Uterus (tissue), 4 donors: ENCODE data around the gene COA5. TPM values are rescaled to one million over a fixed set of nuclear protein-coding genes. Genes with fewer than 3 reads are reported as not detected.
A peak's percentile ranks its signal among the peaks of the same experiment; 100 is the strongest.

ENCODE experiments used
- DNase-seq, 2 donors: peaks; one replicate each; pipeline ENCODE4 v3.0.0-alpha.2; 2019 to 2020
- H3K27ac ChIP-seq, 2 donors: fragments of 200-600 bp; sonication (generic); 1 replicate in 1 of 2; 2 replicates in 1 of 2; pipeline ENCODE4 v1.5.1; 2016 to 2018
- H3K27me3 ChIP-seq, 2 donors: fragments of 200-600 bp; sonication (generic); one replicate each; pipeline ENCODE4 v1.5.1; 2018 to 2019; ENCODE audit warnings: control low read depth in 1 of 2
- H3K36me3 ChIP-seq, 2 donors: fragments of 200-600 bp; sonication (generic); one replicate each; pipeline ENCODE4 v1.5.1; 2019; ENCODE audit warnings: control low read depth in 1 of 2
- H3K4me1 ChIP-seq, 2 donors: fragments of 200-600 bp; sonication (generic); one replicate each; pipeline ENCODE4 v1.5.1; 2018 to 2019; ENCODE audit warnings: control low read depth in 1 of 2
- H3K4me3 ChIP-seq, 2 donors: fragments of 200-600 bp; sonication (generic); 1 replicate in 1 of 2; 2 replicates in 1 of 2; pipeline ENCODE4 v1.5.1; 2018 to 2019; ENCODE audit warnings: mild to moderate bottlenecking in 1 of 2
- H3K9me3 ChIP-seq, 2 donors: fragments of 200-600 bp; sonication (generic); one replicate each; pipeline ENCODE4 v1.5.1; 2019; ENCODE audit warnings: control low read depth in 1 of 2
- POLR2A ChIP-seq, 2 donors: fragments of 450-650 bp; IDR thresholded peaks; one replicate each; pipeline ENCODE4 v1.6.1; 2016; ENCODE audit warnings: antibody characterized with exemption in 2 of 2, mild to moderate bottlenecking in 1 of 2, moderate library complexity in 1 of 2
- intact Hi-C: fragments of 100-400 bp; cut with DNase I; formaldehyde crosslinking; loops from one replicate; pipeline ENCODE4 v1.15.1; 2023; ENCODE audit warnings: low total_unique reads
- total RNA-seq, 4 donors: library from RNA; depleted of rRNA in 3 of 4; stranded (reverse); fragments of >200 nt in 3 of 4; gene quantifications; one replicate each; pipeline versions ENCODE4 v1.1.0 to v1.2.4, GENCODE V29; 2014 to 2023
- TF ChIP-seq, protein P1 (sequence below), 4 experiments: fragments of 200-600 bp in 2 of 4; fragments of 450-650 bp in 2 of 4; sonication (generic) in 2 of 4; IDR thresholded peaks; one replicate each; pipeline ENCODE4 v1.5.1; 2016 to 2019; ENCODE audit warnings: antibody characterized with exemption in 4 of 4, mild to moderate bottlenecking in 2 of 4, moderate library complexity in 1 of 4
- donor health status: DM: yes; HTN: yes; CAD: no.

The COA5 gene
- total RNA-seq, 4 donors from 2014 or later = 9.5 to 76.5 (median 34.4) TPM

DNA sequence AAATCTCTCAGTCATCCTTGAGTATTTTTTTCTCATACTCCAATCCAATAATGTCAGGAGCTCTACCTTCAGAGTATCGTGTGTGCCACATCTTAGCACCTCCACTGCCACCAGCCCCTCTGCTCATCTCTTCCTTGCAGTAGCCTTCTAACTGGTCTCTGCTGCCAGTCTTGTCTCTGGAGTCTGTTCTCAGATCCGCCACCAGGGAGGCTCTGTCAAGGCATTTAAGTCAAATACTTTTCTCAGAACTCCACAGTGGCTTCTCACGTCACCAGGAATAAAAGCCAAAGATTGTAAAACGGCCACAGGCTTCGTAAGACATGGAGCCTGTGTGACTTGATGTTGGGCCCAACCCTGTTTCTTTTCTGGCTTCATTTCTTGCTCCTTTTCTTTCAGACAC lies 7.2 kb upstream of the COA5 start:
- Histone ChIP-seq H3K27ac (no peak overlapping the region), H3K4me3 (no peak overlapping the region), H3K4me1 (peaks cover 0 to 6% of the 10 kb centered on the region in 2 donors), H3K27me3 (no peaks in the 10 kb centered on the region), H3K9me3 (no peaks in the 10 kb centered on the region), H3K36me3 (no peaks in the 10 kb centered on the region)
- DNase-seq = no peak
- intact Hi-C loops = no loop called here
- TF ChIP-seq POLR2A (IDR thresholded peaks at IDR 0.05) = no peak
- TF ChIP-seq, protein P1, sequence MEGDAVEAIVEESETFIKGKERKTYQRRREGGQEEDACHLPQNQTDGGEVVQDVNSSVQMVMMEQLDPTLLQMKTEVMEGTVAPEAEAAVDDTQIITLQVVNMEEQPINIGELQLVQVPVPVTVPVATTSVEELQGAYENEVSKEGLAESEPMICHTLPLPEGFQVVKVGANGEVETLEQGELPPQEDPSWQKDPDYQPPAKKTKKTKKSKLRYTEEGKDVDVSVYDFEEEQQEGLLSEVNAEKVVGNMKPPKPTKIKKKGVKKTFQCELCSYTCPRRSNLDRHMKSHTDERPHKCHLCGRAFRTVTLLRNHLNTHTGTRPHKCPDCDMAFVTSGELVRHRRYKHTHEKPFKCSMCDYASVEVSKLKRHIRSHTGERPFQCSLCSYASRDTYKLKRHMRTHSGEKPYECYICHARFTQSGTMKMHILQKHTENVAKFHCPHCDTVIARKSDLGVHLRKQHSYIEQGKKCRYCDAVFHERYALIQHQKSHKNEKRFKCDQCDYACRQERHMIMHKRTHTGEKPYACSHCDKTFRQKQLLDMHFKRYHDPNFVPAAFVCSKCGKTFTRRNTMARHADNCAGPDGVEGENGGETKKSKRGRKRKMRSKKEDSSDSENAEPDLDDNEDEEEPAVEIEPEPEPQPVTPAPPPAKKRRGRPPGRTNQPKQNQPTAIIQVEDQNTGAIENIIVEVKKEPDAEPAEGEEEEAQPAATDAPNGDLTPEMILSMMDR (IDR thresholded peaks at IDR 0.05) = no peak

DNA sequence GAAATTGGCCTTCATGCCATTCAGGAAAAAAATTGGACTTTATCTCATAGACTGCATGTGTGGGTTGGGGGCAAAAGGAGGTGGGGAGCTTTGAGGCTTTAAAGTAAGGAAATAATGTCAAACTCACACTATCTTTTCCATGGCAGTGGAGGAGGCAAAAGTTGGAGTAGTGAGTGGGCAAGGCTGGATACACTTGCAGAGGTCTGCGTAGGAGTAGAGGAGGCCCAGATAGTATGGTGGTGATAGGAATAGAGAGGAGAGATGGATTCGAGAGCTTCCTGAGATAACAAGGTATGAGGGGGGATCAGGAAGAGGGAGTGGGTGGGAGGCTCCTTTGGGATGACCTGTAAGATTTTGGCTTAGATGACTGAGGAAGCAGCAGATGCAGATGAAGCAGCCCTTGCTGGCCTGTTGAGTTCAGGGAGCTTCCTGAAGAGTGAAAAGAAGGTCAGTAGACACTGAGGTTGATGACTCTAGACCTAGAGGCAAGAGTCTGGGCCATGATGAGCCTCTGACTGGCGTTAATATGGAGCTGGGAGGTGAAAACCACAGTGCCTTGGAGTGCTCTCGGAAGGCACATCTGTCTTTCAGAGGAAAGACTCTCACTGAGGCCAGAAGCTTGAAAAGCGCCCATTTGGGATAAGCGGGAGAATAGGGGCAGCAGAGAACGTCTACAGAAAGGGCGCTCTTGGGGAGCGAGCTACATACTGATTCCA lies 5.9 kb upstream of the COA5 start:
- no peaks in the 10 kb centered on the region for H3K9me3 ChIP-seq
- no peaks in the 10 kb centered on the region for H3K27me3 ChIP-seq
- intact Hi-C loops = no loop called here
- H3K4me1 ChIP-seq = peaks cover 0 to 15% of the 10 kb centered on the region in 2 donors
- H3K27ac ChIP-seq = no peak overlapping the region
- DNase-seq = no peak
- H3K4me3 ChIP-seq = no peak overlapping the region
- H3K36me3 ChIP-seq = no peaks in the 10 kb centered on the region
- TF ChIP-seq POLR2A (IDR thresholded peaks at IDR 0.05) = no peak
- TF ChIP-seq, protein P1 (IDR thresholded peaks at IDR 0.05) = no peak

DNA sequence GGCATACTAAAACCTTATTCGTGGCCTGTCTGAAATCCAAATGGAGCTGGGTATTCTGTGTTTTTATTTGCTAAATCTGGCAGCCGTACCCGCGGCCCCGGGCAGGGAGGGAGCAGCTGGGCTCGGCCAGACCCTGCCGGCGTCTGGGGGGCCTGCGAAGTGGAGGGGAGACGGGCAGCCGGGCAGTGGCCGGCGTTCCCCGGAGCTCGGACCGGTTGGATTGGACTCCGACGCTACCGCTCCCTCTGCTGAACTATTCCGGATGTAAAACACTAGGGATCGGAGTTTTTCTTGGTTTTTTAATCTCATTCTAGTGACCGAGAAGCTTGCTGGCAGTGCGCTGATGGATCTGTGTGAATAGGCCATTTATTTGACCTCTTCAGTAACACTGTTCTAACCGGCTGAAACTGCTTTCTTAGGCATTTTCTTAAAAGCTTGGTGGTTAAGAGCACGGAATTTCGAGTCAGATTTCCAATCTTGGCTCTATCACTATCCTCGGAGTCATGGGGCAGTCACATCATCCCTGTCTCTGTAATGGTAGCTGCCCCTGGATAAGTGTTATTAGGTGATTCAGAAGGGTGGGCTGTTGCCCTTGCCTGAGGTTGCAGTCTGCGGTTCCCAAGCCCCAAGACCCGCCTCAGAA lies 771 bp upstream of the COA5 start:
- Histone ChIP-seq H3K9me3 (no peaks in the 10 kb centered on the region), H3K27me3 (no peaks in the 10 kb centered on the region), H3K27ac (peak overlapping the region; percentile 92 to 93), H3K36me3 (no peaks in the 10 kb centered on the region), H3K4me3 (peak overlapping the region; percentile 78 to 98), H3K4me1 (peaks cover 5 to 24% of the 10 kb centered on the region in 2 donors)
- TF ChIP-seq, protein P1 (IDR thresholded peaks at IDR 0.05) = no peak
- TF ChIP-seq POLR2A (IDR thresholded peaks at IDR 0.05) = no peak
- intact Hi-C loops = no loop called here
- peak in 1 of 2 donors; percentile 22 for DNase-seq

DNA sequence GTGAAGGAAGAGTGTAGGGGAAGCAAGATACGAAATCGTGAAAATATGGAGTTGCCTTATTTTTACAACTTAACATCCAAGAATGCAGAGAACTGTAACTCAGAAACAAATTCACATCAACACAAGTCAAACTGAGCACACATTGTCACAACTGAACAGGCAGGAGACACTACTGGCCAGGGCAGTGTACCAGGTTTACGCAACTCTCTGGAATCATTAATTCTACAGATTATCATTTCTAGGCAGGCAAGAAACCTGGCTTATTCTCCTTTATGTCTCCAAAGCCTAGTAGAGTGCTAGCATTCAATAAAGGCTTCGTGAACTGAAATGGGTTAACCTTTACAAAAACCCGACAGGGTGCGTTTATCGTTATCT lies 584 bp downstream of the COA5 start:
- intact Hi-C loops = no loop called here
- DNase-seq = no peak
- TF ChIP-seq, protein P1 (IDR thresholded peaks at IDR 0.05) = no peak
- no peak for TF ChIP-seq POLR2A (IDR thresholded peaks at IDR 0.05)

GRCh38 chr2:98607104-98607503 lies 1.2 kb downstream of the COA5 start:
- H3K9me3 ChIP-seq = no peaks in the 10 kb centered on the region
- no peaks in the 10 kb centered on the region for H3K36me3 ChIP-seq
- TF ChIP-seq, protein P1 (IDR thresholded peaks at IDR 0.05) = no peak
- TF ChIP-seq POLR2A (IDR thresholded peaks at IDR 0.05) = no peak
- intact Hi-C loops = no loop called here
- peak overlapping the region; percentile 78 to 98 for H3K4me3 ChIP-seq
- H3K4me1 ChIP-seq = peaks cover 5 to 24% of the 10 kb centered on the region in 2 donors
- H3K27me3 ChIP-seq = no peaks in the 10 kb centered on the region
- DNase-seq = no peak
- H3K27ac ChIP-seq = no peak overlapping the region

More for the DNA sequence above, 584 bp downstream of the COA5 start:
- H3K27me3 ChIP-seq = no peaks in the 10 kb centered on the region
- H3K27ac ChIP-seq = peak overlapping the region; percentile 92 to 93
- H3K9me3 ChIP-seq = no peaks in the 10 kb centered on the region
- peaks cover 5 to 24% of the 10 kb centered on the region in 2 donors for H3K4me1 ChIP-seq
- no peaks in the 10 kb centered on the region for H3K36me3 ChIP-seq
- H3K4me3 ChIP-seq = peak overlapping the region; percentile 78 to 98
